Panc1 (cell line): ENCODE measurements around the gene YOD1. TPM values are rescaled to one million over a fixed set of nuclear protein-coding genes. Genes with fewer than 3 reads are reported as not detected.
A peak's percentile ranks its signal among the peaks of the same experiment; 100 is the strongest.

Experiments
- ATAC-seq: fragments of 200-7000 bp; cut with Tn5 transposase; 2 replicates; pipeline ENCODE4 v1.9.1; 2020; ENCODE audit warnings: mild to moderate bottlenecking, moderate library complexity
- BruUV-seq: library from RNA; stranded (reverse); fragments of 400-500 nt; replicated peaks from 2 replicates; lab custom pipeline; 2021; lab: Mats Ljungman, UMichigan
- CTCF ChIA-PET: fragments of 300-600 bp; sonication (Branson Sonifier 250); formaldehyde crosslinking; loops from one replicate; lab custom pipeline; 2022; ENCODE audit warnings: antibody characterized with exemption; lab: Charles Lee
- POLR2A ChIA-PET: fragments of 300-600 bp; sonication (Branson Sonifier 250); formaldehyde crosslinking; loops from one replicate; lab custom pipeline; 2022; ENCODE audit warnings: antibody characterized with exemption; lab: Charles Lee
- DNase-seq: peaks from one replicate; pipeline ENCODE4 v3.0.0-alpha.2; 2010; ENCODE audit warnings: low read depth, low spot score
- H3K27ac ChIP-seq: 2 replicates; pipeline ENCODE4 v1.5.1; 2011; ENCODE audit warnings: mild to moderate bottlenecking, low read length, inconsistent platforms
- H3K27me3 ChIP-seq: fragments of 200-500 bp; sonication (Bioruptor generic); 2 replicates; pipeline ENCODE4 v1.6.0; 2014; ENCODE audit warnings: low read length, inconsistent platforms; ENCODE audit not compliant: control insufficient read depth, insufficient read depth
- H3K36me3 ChIP-seq: fragments of 200-500 bp; sonication (Bioruptor generic); 2 replicates; pipeline ENCODE4 v1.5.1; 2014; ENCODE audit warnings: inconsistent platforms, mild to moderate bottlenecking, low read length, moderate library complexity; ENCODE audit not compliant: control insufficient read depth, insufficient read depth
- H3K4me1 ChIP-seq: 2 replicates; pipeline ENCODE4 v1.5.1; 2011; ENCODE audit warnings: inconsistent platforms, mild to moderate bottlenecking, low read length, moderate library complexity; ENCODE audit not compliant: control insufficient read depth, insufficient read depth
- H3K4me3 ChIP-seq, 2 experiments: 2 replicates each; pipeline ENCODE4 v1.5.1; 2011 to 2012; ENCODE audit warnings: low read depth in 2 of 2, low read length in 2 of 2, mild to moderate bottlenecking in 2 of 2, inconsistent platforms in 1 of 2, moderate library complexity in 1 of 2
- H3K9me3 ChIP-seq: fragments of 200-500 bp; sonication (Bioruptor generic); 2 replicates; pipeline ENCODE4 v1.5.1; 2014; ENCODE audit warnings: low read depth, mild to moderate bottlenecking, inconsistent platforms, low read length, moderate library complexity; ENCODE audit not compliant: control insufficient read depth, insufficient read depth
- POLR2AphosphoS5 ChIP-seq: IDR thresholded peaks from 2 replicates; pipeline ENCODE4 v1.6.1; 2012; ENCODE audit warnings: mild to moderate bottlenecking, low read depth, low read length, moderate library complexity
- REST ChIP-seq, 2 experiments: IDR thresholded peaks; 2 replicates each; pipeline ENCODE4 v1.6.1; 2011 to 2012; ENCODE audit warnings: low read depth in 2 of 2, control low read depth in 1 of 2, low read length in 1 of 2, mild to moderate bottlenecking in 1 of 2, moderate library complexity in 1 of 2; ENCODE audit not compliant: insufficient read depth in 1 of 2
- SIN3A ChIP-seq: IDR thresholded peaks from 2 replicates; pipeline ENCODE4 v1.6.1; 2012; ENCODE audit warnings: low read depth, mild to moderate bottlenecking, low read length, moderate library complexity, borderline replicate concordance; ENCODE audit not compliant: insufficient read depth
- TCF7L2 ChIP-seq: IDR thresholded peaks from 2 replicates; pipeline ENCODE4 v1.6.1; 2011; ENCODE audit warnings: mild to moderate bottlenecking, low read depth, low read length, inconsistent platforms
- in situ Hi-C: cut with HindIII; loops from 2 replicates; pipeline ENCODE4 v1.10.0; 2016; ENCODE audit warnings: low sequenced_read_pairs, low pct_unique_long_range_greater_than_20kb
- intact Hi-C: fragments of 100-400 bp; cut with micrococcal nuclease; formaldehyde crosslinking; loops from one replicate; pipeline ENCODE4 v1.10.0; 2022; ENCODE audit not compliant: unreplicated experiment
- total RNA-seq: library from RNA; stranded (reverse); gene quantifications from one replicate; pipeline ENCODE4 v1.2.1, GENCODE V29; 2021; ENCODE audit not compliant: unreplicated experiment
- TF ChIP-seq, protein P1 (sequence below): fragments of 450-650 bp; IDR thresholded peaks from 2 replicates; pipeline ENCODE4 v1.5.1; 2017; ENCODE audit warnings: mild to moderate bottlenecking

The YOD1 gene
- total RNA-seq, 1 experiment from 2014 or later, result 7.1 TPM

GRCh38 chr1:207093944-207094343 lies 42.9 kb upstream of the YOD1 start:
- CTCF ChIA-PET, result no interaction called here
- POLR2A ChIA-PET, result no interaction called here
- intact Hi-C loops (no loop called here), in situ Hi-C loops (no loop called here)
- DNase-seq (no peak), ATAC-seq (no peak)
- Histone ChIP-seq H3K27ac (no peak overlapping the region), H3K36me3 (no peaks in the 10 kb centered on the region), H3K4me3 (no peak overlapping the region), H3K4me1 (no peaks in the 10 kb centered on the region), H3K9me3 (peaks cover 8% of the 10 kb centered on the region; the same call in 1 of the 2 replicates), H3K27me3 (no peaks in the 10 kb centered on the region)
- no TSS peak for BruUV-seq
- TF ChIP-seq TCF7L2 (no peak), POLR2AphosphoS5 (no peak), SIN3A (no peak), REST (IDR thresholded peaks at IDR 0.05; ENCODE audit: insufficient read depth in 1 of 2, low read depth in 2 of 2, low read length in 1 of 2) (no peak)
- TF ChIP-seq, protein P1, sequence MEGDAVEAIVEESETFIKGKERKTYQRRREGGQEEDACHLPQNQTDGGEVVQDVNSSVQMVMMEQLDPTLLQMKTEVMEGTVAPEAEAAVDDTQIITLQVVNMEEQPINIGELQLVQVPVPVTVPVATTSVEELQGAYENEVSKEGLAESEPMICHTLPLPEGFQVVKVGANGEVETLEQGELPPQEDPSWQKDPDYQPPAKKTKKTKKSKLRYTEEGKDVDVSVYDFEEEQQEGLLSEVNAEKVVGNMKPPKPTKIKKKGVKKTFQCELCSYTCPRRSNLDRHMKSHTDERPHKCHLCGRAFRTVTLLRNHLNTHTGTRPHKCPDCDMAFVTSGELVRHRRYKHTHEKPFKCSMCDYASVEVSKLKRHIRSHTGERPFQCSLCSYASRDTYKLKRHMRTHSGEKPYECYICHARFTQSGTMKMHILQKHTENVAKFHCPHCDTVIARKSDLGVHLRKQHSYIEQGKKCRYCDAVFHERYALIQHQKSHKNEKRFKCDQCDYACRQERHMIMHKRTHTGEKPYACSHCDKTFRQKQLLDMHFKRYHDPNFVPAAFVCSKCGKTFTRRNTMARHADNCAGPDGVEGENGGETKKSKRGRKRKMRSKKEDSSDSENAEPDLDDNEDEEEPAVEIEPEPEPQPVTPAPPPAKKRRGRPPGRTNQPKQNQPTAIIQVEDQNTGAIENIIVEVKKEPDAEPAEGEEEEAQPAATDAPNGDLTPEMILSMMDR, result no peak

DNA sequence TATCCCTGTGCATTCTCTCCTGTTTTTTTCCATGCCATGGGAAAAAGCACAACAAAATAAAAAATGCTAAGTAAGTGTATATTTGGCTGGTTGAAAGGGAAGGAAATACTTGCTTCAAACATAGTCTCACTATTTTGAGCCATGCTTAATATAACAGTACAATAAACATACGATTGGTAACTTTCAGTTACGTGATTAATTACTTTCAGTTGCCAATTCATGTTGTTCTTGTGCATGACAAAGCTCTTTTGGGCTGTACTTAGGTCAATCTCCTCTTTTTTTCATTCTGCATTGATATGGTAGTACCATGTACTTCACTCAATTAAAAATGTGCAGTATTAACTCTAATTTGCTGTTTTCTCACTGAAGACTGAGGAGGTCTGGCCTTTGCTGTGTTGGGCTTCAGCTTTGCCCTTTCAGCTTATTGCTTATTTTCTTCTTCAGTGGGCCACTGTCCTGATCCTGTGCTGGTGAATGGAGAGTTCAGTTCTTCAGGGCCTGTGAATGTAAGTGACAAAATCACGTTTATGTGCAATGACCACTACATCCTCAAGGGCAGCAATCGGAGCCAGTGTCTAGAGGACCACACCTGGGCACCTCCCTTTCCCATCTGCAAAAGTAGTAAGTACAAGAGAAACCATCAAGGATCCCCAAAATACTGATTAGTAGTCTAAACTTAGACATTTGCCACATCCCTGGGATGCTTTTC lies 40.3 kb upstream of the YOD1 start:
- no TSS peak for BruUV-seq
- H3K4me3 ChIP-seq, result no peak overlapping the region
- no peak for ATAC-seq
- no peak for DNase-seq
- no peaks in the 10 kb centered on the region for H3K36me3 ChIP-seq
- ChIA-PET POLR2A (no interaction called here), CTCF (no interaction called here)
- no peak overlapping the region for H3K27ac ChIP-seq
- H3K4me1 ChIP-seq, result no peaks in the 10 kb centered on the region
- H3K27me3 ChIP-seq, result no peaks in the 10 kb centered on the region
- TF ChIP-seq, protein P1, result 0 out of 2 replicates have a peak, but pooled peaks have one; percentile 7
- TF ChIP-seq REST (IDR thresholded peaks at IDR 0.05; ENCODE audit: insufficient read depth in 1 of 2, low read depth in 2 of 2, low read length in 1 of 2), result no peak
- intact Hi-C loops, result no loop called here
- no peaks in the 10 kb centered on the region for H3K9me3 ChIP-seq
- in situ Hi-C loops, result no loop called here
